Measurements from ENCODE around the gene FRMD6.
A peak's percentile ranks its signal among the peaks of the same experiment; 100 is the strongest.

FRMD6 gene

GRCh38 chr14:51774209-51774608 lies 122.5 kb downstream of the FRMD6 start:
- Histone ChIP-seq H3K36me3 (no peaks in the 10 kb centered on the region), H3K4me3 (ENCODE audit: low read depth, low read length) (no peak overlapping the region), H3K27me3 (ENCODE audit: insufficient read depth, low read depth, severe bottlenecking) (no peaks in the 10 kb centered on the region), H3K27ac (no peak overlapping the region), H3K9me3 (ENCODE audit: severe bottlenecking) (no peaks in the 10 kb centered on the region)
- TF ChIP-seq CTCF (IDR thresholded peaks at IDR 0.05; ENCODE audit: low read depth, low read length) = no peak
- DNase-seq = no peak

- DNase-seq = peak; percentile 78
- TF ChIP-seq CTCF (IDR thresholded peaks at IDR 0.05; ENCODE audit: low read depth, low read length) = peak; percentile 77
- H3K27me3 ChIP-seq (ENCODE audit: insufficient read depth, low read depth, severe bottlenecking) = no peaks in the 10 kb centered on the region
- H3K4me3 ChIP-seq (ENCODE audit: low read depth, low read length) = no peak overlapping the region
- no peaks in the 10 kb centered on the region for H3K9me3 ChIP-seq (ENCODE audit: severe bottlenecking)
- H3K27ac ChIP-seq = no peak overlapping the region
- no peaks in the 10 kb centered on the region for H3K36me3 ChIP-seq
Measured at GRCh38 chr14:51776102-51776894, 124.6 kb downstream of the FRMD6 start.

- peak; percentile 56; the same call in 1 of the 2 replicates for TF ChIP-seq CTCF (IDR thresholded peaks at IDR 0.05; ENCODE audit: low read depth, low read length)
- Histone ChIP-seq H3K27me3 (ENCODE audit: insufficient read depth, low read depth, severe bottlenecking) (no peaks in the 10 kb centered on the region), H3K27ac (no peak overlapping the region), H3K4me3 (ENCODE audit: low read depth, low read length) (peak overlapping the region; percentile 26), H3K9me3 (ENCODE audit: severe bottlenecking) (no peaks in the 10 kb centered on the region), H3K36me3 (no peaks in the 10 kb centered on the region)
- DNase-seq = peak; percentile 73
Measured at GRCh38 chr14:51780006-51780692, 128.4 kb downstream of the FRMD6 start.
